ENCODE results near the gene RHOB.

RHOB gene

DNA sequence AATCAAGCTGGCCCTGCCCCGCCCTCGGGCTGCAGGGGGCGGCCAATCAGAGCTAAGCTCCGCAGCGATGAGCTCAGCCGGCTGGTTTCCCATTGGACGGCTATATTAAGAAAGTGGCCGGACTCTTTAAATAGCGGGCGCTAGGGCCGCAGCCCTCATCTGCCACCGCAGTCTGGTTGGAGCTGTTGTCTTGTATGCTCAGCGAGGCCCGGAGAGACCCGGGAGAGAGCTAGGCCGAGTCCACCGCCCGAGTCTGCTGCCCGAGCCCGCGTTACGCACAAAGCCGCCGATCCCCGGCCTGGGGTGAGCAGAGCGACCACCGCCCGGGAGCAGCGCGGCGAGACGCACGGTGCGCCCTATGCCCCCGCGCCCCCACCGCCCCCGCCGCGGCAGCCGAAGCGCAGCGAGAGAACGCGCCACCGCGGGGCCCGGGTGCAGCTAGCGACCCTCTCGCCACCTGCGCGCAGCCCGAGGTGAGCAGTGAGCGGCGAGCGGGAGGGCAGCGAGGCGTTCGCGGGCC, at the start of gene RHOB:
Gene RHOB (plus strand): TSS at position 158 of the 520 bp plus-strand sequence. CDS start 392 bp downstream, outside the sequence.
- peak within 1 kb of the TSS; percentile 88 for H3K4me3 ChIP-seq (ENCODE audit: low read depth, low read length)
- no peak for TF ChIP-seq CTCF (IDR thresholded peaks at IDR 0.05; ENCODE audit: low read depth, low read length)

GRCh38 chr2:20397811-20398447, 48.9 kb upstream of the RHOB start:
- TF ChIP-seq CTCF (IDR thresholded peaks at IDR 0.05; ENCODE audit: low read depth, low read length) = no peak
- H3K4me3 ChIP-seq (ENCODE audit: low read depth, low read length) = no peak overlapping the region

DNA sequence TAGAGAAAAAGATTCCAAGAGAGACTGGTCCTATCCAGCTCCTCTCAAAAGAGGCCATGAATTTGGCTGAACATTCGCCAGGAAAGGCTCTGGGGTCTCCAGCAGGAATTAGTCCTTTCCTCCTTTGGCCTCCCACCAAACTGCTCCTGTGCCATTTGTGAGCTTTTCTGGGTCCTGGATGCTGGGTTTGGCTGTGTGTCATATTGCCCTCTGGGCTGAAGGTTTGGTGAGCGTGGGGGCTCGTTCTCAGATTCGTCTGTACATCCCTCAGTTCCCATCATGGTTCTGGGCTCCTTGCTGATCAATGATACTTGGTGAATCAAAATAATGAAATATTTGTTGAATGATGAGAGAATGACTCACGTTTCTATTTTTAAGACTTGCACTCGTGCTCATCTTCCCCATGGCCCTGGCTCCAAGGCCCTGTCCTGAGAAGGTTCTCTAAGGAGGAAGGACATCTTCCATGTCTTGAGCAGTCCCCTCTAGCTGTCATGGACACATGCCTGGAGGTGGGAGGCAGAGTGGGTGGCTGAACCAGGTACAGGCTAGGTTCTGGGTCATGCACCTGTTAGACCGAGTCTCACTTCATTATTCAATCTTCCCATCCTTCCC, 47.8 kb upstream of the RHOB start:
- TF ChIP-seq CTCF (IDR thresholded peaks at IDR 0.05; ENCODE audit: low read depth, low read length) = no peak
- H3K4me3 ChIP-seq (ENCODE audit: low read depth, low read length) = no peak overlapping the region

GRCh38 chr2:20400306-20400705, 46.6 kb upstream of the RHOB start:
- TF ChIP-seq CTCF (IDR thresholded peaks at IDR 0.05; ENCODE audit: low read depth, low read length) = no peak
- no peak overlapping the region for H3K4me3 ChIP-seq (ENCODE audit: low read depth, low read length)

DNA sequence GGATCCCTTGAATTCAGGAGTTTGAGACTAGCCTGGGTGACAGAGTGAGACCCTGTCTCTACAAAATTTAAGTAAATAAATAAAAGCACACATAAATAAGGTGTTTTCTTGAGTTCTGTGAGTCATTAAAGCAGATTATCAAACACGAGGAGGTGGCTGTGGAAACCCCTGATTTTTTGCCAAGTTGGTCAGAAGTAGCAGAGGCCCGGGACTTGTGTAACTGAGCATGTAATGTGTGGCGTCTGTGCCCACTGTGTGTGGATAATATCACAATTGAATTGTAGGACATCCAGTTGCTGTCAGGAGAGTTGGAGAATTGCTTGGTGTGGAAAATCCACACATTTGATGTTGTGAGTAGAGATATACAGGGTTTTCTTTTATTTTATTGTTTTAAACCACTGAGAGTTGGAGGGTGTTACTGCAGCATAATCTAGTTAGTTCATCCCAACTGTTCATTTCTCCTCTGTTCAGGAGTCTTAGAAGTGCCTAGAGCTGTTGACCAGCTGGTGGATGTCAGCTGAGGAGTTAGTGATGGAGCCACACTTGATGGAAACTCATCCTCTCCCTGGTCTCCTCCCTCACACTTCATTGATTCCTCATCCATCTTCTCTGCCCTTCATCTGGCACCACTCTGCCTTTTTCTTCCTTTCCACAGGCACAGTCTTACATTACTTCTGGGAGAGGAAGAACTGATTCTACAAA, 45.9 kb upstream of the RHOB start:
- no peak overlapping the region for H3K4me3 ChIP-seq (ENCODE audit: low read depth, low read length)
- no peak for TF ChIP-seq CTCF (IDR thresholded peaks at IDR 0.05; ENCODE audit: low read depth, low read length)

GRCh38 chr2:20401489-20401835, 45.4 kb upstream of the RHOB start:
- TF ChIP-seq CTCF (IDR thresholded peaks at IDR 0.05; ENCODE audit: low read depth, low read length) = no peak
- H3K4me3 ChIP-seq (ENCODE audit: low read depth, low read length) = no peak overlapping the region
